HCT116 (cell line): ENCODE measurements around the gene AP1M1. TPM values are rescaled to one million over a fixed set of nuclear protein-coding genes. Genes with fewer than 3 reads are reported as not detected.

Experiments used
- ATAC-seq: fragments of 200-7000 bp; cut with Tn5 transposase; 2 replicates; pipeline ENCODE4 v1.9.1; 2020; ENCODE audit warnings: mild to moderate bottlenecking, moderate library complexity
- BruUV-seq: library from RNA; stranded (reverse); fragments of 400-500 nt; replicated peaks from 2 replicates; lab custom pipeline; 2021; lab: Mats Ljungman, UMichigan
- CTCF ChIA-PET: fragments of 300-600 bp; sonication (Branson Sonifier 250); formaldehyde crosslinking; loops from one replicate; lab custom pipeline; 2021; ENCODE audit warnings: antibody characterized with exemption; lab: Charles Lee
- POLR2A ChIA-PET: fragments of 300-600, 350-600 bp; sonication (Branson Sonifier 250); formaldehyde crosslinking; loops from one replicate; lab custom pipeline; 2021; ENCODE audit warnings: antibody characterized with exemption; lab: Charles Lee
- RAD21 ChIA-PET, 2 experiments: fragments of 300-600 bp; sonication (Branson Sonifier 250); formaldehyde crosslinking; loops; one replicate each; lab custom pipeline; 2023; ENCODE audit warnings: low total read pairs in 2 of 2; ENCODE audit not compliant: uncharacterized antibody in 2 of 2, unreplicated experiment in 2 of 2, low non-redundant PET in 1 of 2; lab: Charles Lee
- DNase-seq: peaks from one replicate; pipeline ENCODE4 v3.0.0-alpha.2; 2010; ENCODE audit warnings: low read depth, low spot score
- H2AFZ ChIP-seq: fragments of 200-600 bp; shearing (Covaris generic), sonication (generic); 2 replicates; pipeline ENCODE4 v1.6.1; 2017; ENCODE audit warnings: low read depth, mixed run types, mixed read lengths, antibody characterized with exemption, low read length; ENCODE audit not compliant: poor library complexity, severe bottlenecking
- H3K27ac ChIP-seq: 2 replicates; pipeline ENCODE4 v1.5.1; 2012; ENCODE audit warnings: low read depth, low read length
- H3K27me3 ChIP-seq: fragments of 200-600 bp; sonication (generic); 2 replicates; pipeline ENCODE4 v1.6.1; 2016; ENCODE audit warnings: mixed run types, low read length, mixed read lengths; ENCODE audit not compliant: insufficient read depth
- H3K36me3 ChIP-seq, 2 experiments: fragments of 200-500 bp in 1 of 2; fragments of 200-600 bp in 1 of 2; sonication (Bioruptor generic) in 1 of 2; sonication (generic) in 1 of 2; 2 replicates each; pipeline versions ENCODE4 v1.5.1 to v1.6.1; 2014 to 2016; ENCODE audit warnings: low read length in 2 of 2, inconsistent platforms in 1 of 2, mixed read lengths in 1 of 2, mixed run types in 1 of 2; ENCODE audit not compliant: insufficient read depth in 2 of 2, control insufficient read depth in 1 of 2
- H3K4me1 ChIP-seq, 2 experiments: fragments of 200-600 bp in 1 of 2; sonication (generic) in 1 of 2; 2 replicates each; pipeline versions ENCODE4 v1.5.1 to v1.6.1; 2012 to 2017; ENCODE audit warnings: low read length in 2 of 2, inconsistent platforms in 1 of 2, mild to moderate bottlenecking in 1 of 2, mixed read lengths in 1 of 2, mixed run types in 1 of 2, moderate library complexity in 1 of 2; ENCODE audit not compliant: insufficient read depth in 2 of 2, control insufficient read depth in 1 of 2
- H3K4me2 ChIP-seq: fragments of 200-600 bp; sonication (generic); 2 replicates; pipeline ENCODE4 v1.6.1; 2017; ENCODE audit warnings: mixed run types, low read length, mixed read lengths
- H3K4me3 ChIP-seq, 2 experiments: fragments of 200-600 bp in 1 of 2; sonication (generic) in 1 of 2; replicated peaks in 1 of 2; 2 replicates each; pipeline ENCODE4 v1.5.1; 2011 to 2016; ENCODE audit warnings: low read length in 2 of 2, control low read depth in 1 of 2, low read depth in 1 of 2, mild to moderate bottlenecking in 1 of 2, mixed read lengths in 1 of 2, mixed run types in 1 of 2
- H3K79me2 ChIP-seq: fragments of 200-600 bp; sonication (generic); 2 replicates; pipeline ENCODE4 v1.6.1; 2017; ENCODE audit warnings: mild to moderate bottlenecking, mixed run types, low read length, moderate library complexity, mixed read lengths; ENCODE audit not compliant: insufficient read depth
- H3K9ac ChIP-seq: fragments of 200-600 bp; sonication (generic); 2 replicates; pipeline ENCODE4 v1.6.1; 2016; ENCODE audit warnings: low read length, mixed read lengths
- H3K9me2 ChIP-seq: fragments of 200-600 bp; sonication (generic), shearing (Covaris generic); 2 replicates; pipeline ENCODE4 v1.6.1; 2017; ENCODE audit warnings: mixed run types, mild to moderate bottlenecking, moderate library complexity; ENCODE audit not compliant: insufficient read depth
- H3K9me3 ChIP-seq, 2 experiments: fragments of 200-500 bp in 1 of 2; fragments of 200-600 bp in 1 of 2; sonication (Bioruptor generic) in 1 of 2; sonication (generic) in 1 of 2; 2 replicates each; pipeline ENCODE4 v1.6.1; 2014 to 2017; ENCODE audit warnings: low read length in 2 of 2, mixed read lengths in 2 of 2, inconsistent platforms in 1 of 2, low read depth in 1 of 2, mild to moderate bottlenecking in 1 of 2, mixed run types in 1 of 2, moderate library complexity in 1 of 2; ENCODE audit not compliant: control insufficient read depth in 1 of 2, insufficient read depth in 1 of 2
- H4K20me1 ChIP-seq: fragments of 200-600 bp; sonication (generic), shearing (Covaris generic); 2 replicates; pipeline ENCODE4 v1.6.1; 2017; ENCODE audit warnings: mixed run types, mild to moderate bottlenecking, moderate library complexity; ENCODE audit not compliant: insufficient read depth
- CEBPB ChIP-seq: IDR thresholded peaks from 2 replicates; pipeline ENCODE4 v1.6.1; 2012; ENCODE audit warnings: low read depth
- CTCF ChIP-seq, 3 experiments: fragments of 200-600 bp in 1 of 3; sonication (generic) in 1 of 3; IDR thresholded peaks in 2 of 3; conservative IDR thresholded peaks in 1 of 3; 2 replicates each; pipeline ENCODE4 v1.5.1; 2012 to 2017; ENCODE audit warnings: low read depth in 2 of 3, low read length in 2 of 3, antibody characterized with exemption in 1 of 3, borderline replicate concordance in 1 of 3, control low read depth in 1 of 3, mild to moderate bottlenecking in 1 of 3, mixed read lengths in 1 of 3, mixed run types in 1 of 3, moderate library complexity in 1 of 3; ENCODE audit not compliant: insufficient read depth in 1 of 3
- EGR1 ChIP-seq: IDR thresholded peaks from 2 replicates; pipeline ENCODE4 v1.6.1; 2012; ENCODE audit warnings: low read depth
- MAX ChIP-seq: IDR thresholded peaks from 2 replicates; pipeline ENCODE4 v1.6.1; 2012
- POLR2AphosphoS5 ChIP-seq: IDR thresholded peaks from 2 replicates; pipeline ENCODE4 v1.6.1; 2011; ENCODE audit warnings: mild to moderate bottlenecking, low read depth, low read length, moderate library complexity
- SIN3A ChIP-seq: IDR thresholded peaks from 2 replicates; pipeline ENCODE4 v1.6.1; 2012; ENCODE audit warnings: low read depth
- SP1 ChIP-seq: IDR thresholded peaks from 2 replicates; pipeline ENCODE4 v1.6.1; 2012; ENCODE audit warnings: low read depth
- SRF ChIP-seq: IDR thresholded peaks from 2 replicates; pipeline ENCODE4 v1.6.1; 2012; ENCODE audit warnings: low read depth
- TCF7L2 ChIP-seq: IDR thresholded peaks from 2 replicates; pipeline ENCODE4 v1.7.0; 2011; ENCODE audit warnings: borderline replicate concordance, inconsistent platforms; ENCODE audit not compliant: insufficient read depth, insufficient read length; ENCODE audit errors: extremely low read depth
- YY1 ChIP-seq: IDR thresholded peaks from 2 replicates; pipeline ENCODE4 v1.6.1; 2011; ENCODE audit warnings: low read length, low read depth, moderate library complexity, mild to moderate bottlenecking; ENCODE audit not compliant: insufficient replicate concordance; ENCODE audit errors: extremely low read depth
- ZBTB33 ChIP-seq: IDR thresholded peaks from 2 replicates; pipeline ENCODE4 v1.6.1; 2011; ENCODE audit warnings: mild to moderate bottlenecking, low read length, moderate library complexity; ENCODE audit not compliant: insufficient replicate concordance; ENCODE audit errors: extremely low read depth
- ZFX ChIP-seq: fragments of 450-650 bp; IDR thresholded peaks from 2 replicates; pipeline ENCODE4 v1.6.1; 2017
- ZNF274 ChIP-seq: fragments of 200-500 bp; sonication (Bioruptor generic); IDR thresholded peaks from 2 replicates; pipeline ENCODE4 v1.6.1; 2014; ENCODE audit warnings: mild to moderate bottlenecking, low read depth, low read length, inconsistent platforms
- intact Hi-C: fragments of 100-400 bp; cut with micrococcal nuclease; formaldehyde crosslinking; loops from 2 replicates; pipeline ENCODE4 v1.10.0; 2022
- total RNA-seq: library from RNA; stranded (reverse); gene quantifications from one replicate; pipeline ENCODE4 v1.2.1, GENCODE V29; 2021; ENCODE audit not compliant: unreplicated experiment

The AP1M1 gene
- total RNA-seq, 1 experiment from 2014 or later = 50.0 TPM

GRCh38 chr19:16188521-16188920 is 9.2 kb upstream of the AP1M1 start:
- Histone ChIP-seq H3K36me3 (peaks cover 33 to 35% of the 10 kb centered on the region in 2 experiments), H3K4me1 (peaks cover 11 to 20% of the 10 kb centered on the region in 2 experiments; a peak in 3 of 4 replicates), H3K79me2 (peaks cover 28% of the 10 kb centered on the region), H3K4me3 (no peak overlapping the region)
- no peak for ATAC-seq
- RAD21 ChIA-PET = no interaction called here
- TF ChIP-seq YY1 (no peak), ZFX (no peak), SIN3A (no peak), EGR1 (no peak), ZBTB33 (no peak), CEBPB (no peak), SP1 (no peak), SRF (no peak), MAX (no peak), TCF7L2 (no peak), CTCF (IDR thresholded peaks at IDR 0.05 in 2 of 3, conservative IDR thresholded peaks at IDR 0.05 in 1 of 3; ENCODE audit: borderline replicate concordance in 1 of 3, insufficient read depth in 1 of 3, low read depth in 2 of 3, low read length in 2 of 3) (no peak), ZNF274 (no peak), POLR2AphosphoS5 (no peak)
- TF ChIP-seq, all 23 proteins: peak for 0
- ChIA-PET CTCF (interaction anchor here (1.1 kb wide), 1 partner anchor 147 kb away, joined by 3 read pairs; no protein-coding TSS in a partner anchor), POLR2A (no interaction called here)
- DNase-seq = no peak
- Histone ChIP-seq H4K20me1 (no peaks in the 10 kb centered on the region), H3K4me2 (no peak overlapping the region), H3K27me3 (no peaks in the 10 kb centered on the region), H3K9me3 (no peaks in the 10 kb centered on the region), H2AFZ (no peak overlapping the region), H3K9ac (no peak overlapping the region), H3K9me2 (no peaks in the 10 kb centered on the region), H3K27ac (no peak overlapping the region)
- intact Hi-C loops = no loop called here
- BruUV-seq = no TSS peak
